ENCODE measurements around the gene NOSTRIN.
"Not testable (repeated sequence)": the region's sequence is repeated elsewhere in the genome, so short reads cannot be mapped to it uniquely, and the experiment has no call there.

NOSTRIN gene

GRCh38 chr2:168790226-168790902, 12.1 kb upstream of the NOSTRIN start:
- DNase-seq = no peak

DNA sequence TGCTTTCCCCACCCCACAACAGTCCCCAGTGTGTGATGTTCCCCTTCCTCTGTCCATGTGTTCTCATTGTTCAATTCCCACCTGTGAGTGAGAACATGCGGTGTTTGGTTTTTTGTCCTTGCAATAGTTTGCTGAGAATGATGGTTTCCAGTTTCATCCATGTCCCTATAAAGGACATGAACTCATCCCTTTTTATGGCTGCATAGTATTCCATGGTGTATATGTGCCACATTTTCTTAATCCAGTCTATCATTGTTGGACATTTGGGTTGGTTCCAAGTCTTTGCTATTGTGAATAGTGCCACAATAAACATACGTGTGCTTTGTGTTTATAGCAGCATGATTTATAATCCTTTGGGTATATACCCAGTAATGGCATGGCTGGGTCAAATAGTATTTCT, 11.3 kb upstream of the NOSTRIN start:
- not testable (repeated sequence) for DNase-seq

GRCh38 chr2:168793596-168793995, 8.8 kb upstream of the NOSTRIN start:
- no peak for DNase-seq

DNA sequence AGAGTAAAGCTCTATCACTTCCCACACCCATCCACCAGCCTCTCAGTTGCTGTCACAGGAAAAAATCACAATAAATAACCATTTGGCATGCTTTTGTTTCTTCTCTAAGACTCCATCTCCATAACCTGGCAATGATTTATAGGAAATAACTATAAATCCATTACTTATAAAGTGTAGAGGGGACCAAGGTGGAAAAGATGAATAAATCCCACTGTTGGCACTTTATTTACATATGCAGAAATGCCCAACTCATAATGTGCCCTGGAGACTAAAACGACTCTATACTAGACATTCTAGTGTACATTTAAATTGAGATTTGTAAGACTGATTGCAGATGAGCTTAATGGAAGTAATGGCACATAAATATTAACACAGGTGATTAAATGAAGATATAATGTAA, 7.5 kb upstream of the NOSTRIN start:
- DNase-seq = no peak

GRCh38 chr2:168796090-168796577, 6.3 kb upstream of the NOSTRIN start:
- no peak for DNase-seq

DNA sequence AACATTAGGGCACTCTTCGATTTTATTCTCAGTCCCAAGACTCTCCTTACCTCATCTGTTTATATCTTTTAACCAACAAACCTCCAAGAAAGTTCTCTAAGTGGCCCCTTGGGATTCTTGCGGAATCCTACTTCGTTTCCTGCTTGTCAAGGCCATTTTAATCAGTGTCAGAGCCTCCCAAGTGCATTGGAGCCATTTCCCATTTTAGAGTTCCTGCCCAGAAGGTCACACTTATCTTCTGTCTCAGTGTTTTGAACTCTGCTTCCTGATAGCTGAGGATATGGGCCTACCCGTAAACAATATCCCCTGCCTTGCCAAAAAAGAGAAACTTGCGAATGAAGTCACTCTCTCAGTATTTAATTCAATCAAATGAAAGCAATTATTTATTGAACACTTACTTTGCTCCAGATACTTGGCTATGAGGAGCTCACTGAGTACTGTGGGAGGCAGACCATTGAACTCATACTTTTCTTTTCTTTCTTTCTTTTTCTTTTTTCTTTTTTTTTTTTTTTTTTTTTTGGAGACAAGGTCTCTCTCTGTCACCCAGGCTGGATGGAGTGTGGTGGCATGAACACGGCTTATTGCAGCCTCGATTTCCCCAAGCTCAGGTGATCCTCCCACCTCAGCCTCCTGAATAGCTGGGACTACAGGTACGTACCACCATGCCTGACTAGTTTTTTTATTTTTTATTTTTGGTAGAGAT, 5.7 kb upstream of the NOSTRIN start:
- DNase-seq = no peak

- DNase-seq = no peak
Observed at GRCh38 chr2:168797286-168797655, 5.2 kb upstream of the NOSTRIN start.

- no peak for DNase-seq
Observed at GRCh38 chr2:168798076-168798887, 4.2 kb upstream of the NOSTRIN start.

- DNase-seq = no peak
Observed at GRCh38 chr2:168798888-168799410, 3.5 kb upstream of the NOSTRIN start.

DNA sequence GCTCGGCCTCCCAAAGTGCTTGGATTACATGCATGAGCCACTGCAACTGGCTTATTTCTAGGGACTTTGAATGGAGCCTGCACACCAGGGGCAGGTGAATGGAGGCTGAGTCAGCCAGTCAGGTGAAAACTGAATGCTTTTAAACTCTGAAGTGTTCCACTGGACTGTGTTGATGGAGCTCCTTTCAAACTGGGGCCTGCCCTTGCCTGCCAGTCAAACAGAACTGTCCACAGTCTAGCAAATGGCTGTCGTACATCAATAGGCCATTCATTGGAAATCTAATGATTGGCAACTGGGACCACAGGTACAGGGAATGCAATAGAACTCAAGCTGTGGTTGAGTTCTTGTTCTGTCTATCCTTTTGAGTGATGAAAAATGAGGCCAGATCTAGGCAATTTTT, 966 bp upstream of the NOSTRIN start:
- no peak for DNase-seq

DNA sequence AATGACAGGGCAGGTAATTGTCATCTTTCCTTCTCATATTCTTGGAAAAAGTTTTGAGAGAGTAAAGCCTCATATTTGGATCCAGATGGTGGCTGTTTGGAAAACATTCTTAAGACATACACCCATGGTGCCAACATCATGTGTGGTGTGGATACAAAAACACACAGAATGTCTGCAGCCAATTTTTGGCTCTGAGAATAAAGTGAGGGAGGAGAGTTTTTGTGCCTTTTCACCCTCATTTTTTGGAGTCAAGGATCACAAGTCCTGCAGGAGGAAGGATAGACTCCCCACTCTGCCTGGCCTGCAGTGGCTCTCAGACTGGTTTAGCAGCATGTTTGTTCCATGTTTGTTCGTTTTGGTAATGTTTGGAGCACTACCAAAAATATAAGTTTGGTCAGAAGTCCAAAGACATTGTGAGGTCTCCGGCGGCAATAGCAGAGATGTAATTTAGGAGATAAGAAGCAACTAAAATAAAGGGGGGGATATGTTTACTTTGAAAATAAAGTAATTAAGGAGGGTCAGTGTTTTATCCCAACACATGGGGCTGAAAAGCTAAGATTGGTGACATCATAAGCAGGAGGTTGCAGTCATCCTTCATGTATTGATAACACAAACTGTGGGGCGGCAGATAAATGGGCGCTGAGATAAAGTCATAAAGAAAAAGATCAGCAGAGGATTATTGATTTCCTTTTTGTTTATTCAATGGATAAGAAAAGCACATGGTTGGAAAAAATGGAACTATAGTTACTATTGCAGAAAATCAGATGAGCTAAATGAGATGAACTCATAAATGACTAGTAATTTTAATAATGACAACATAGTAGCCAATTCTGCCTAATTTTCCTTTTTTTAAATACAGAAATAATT, 655 bp downstream of the NOSTRIN start:
- DNase-seq = no peak

- no peak for DNase-seq
Observed at GRCh38 chr2:168804214-168804613, 1.8 kb downstream of the NOSTRIN start.

- DNase-seq = no peak
Observed at GRCh38 chr2:168805615-168806014, 3.2 kb downstream of the NOSTRIN start.

DNA sequence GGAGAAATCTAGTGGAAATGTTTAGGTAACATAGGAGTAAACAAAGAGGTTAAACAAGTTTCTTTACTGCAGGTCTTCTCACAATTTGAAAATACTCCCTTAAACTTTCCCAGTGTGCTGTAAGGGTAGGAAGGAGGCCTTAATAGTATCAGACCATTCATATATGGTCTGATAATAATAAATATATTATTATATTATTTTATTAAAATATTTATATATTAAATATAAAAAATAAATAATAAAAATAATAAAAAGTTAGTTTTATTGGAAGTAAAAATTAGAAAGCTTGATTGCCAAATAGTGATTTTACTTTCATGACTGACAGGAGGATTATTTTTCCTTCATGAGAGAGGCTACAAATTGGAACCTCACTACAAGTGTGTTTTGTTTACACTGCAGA, 7.1 kb downstream of the NOSTRIN start:
- DNase-seq = no peak

- DNase-seq = no peak
Observed at GRCh38 chr2:168810235-168810634, 7.8 kb downstream of the NOSTRIN start.

- no peak for DNase-seq
Observed at GRCh38 chr2:168811696-168812095, 9.3 kb downstream of the NOSTRIN start.

DNA sequence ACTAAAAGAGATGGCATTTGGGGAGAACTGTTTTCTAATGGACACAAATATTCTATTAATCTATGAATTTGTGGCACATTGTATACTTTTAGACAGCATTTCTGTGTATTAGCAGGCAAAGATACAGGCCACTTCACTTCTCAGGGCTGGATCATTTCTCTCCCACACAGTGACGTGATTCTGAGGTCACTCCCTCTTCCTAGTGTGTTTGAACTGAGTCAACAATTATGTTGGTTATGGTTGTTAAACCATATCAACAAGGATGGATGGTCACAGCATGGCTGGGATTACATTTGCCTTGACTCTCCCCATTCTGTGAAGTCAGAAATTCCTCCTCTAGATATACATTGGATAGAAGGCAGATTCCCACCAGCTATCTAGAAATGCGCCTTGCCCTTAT, 11.6 kb downstream of the NOSTRIN start:
- no peak for DNase-seq

DNA sequence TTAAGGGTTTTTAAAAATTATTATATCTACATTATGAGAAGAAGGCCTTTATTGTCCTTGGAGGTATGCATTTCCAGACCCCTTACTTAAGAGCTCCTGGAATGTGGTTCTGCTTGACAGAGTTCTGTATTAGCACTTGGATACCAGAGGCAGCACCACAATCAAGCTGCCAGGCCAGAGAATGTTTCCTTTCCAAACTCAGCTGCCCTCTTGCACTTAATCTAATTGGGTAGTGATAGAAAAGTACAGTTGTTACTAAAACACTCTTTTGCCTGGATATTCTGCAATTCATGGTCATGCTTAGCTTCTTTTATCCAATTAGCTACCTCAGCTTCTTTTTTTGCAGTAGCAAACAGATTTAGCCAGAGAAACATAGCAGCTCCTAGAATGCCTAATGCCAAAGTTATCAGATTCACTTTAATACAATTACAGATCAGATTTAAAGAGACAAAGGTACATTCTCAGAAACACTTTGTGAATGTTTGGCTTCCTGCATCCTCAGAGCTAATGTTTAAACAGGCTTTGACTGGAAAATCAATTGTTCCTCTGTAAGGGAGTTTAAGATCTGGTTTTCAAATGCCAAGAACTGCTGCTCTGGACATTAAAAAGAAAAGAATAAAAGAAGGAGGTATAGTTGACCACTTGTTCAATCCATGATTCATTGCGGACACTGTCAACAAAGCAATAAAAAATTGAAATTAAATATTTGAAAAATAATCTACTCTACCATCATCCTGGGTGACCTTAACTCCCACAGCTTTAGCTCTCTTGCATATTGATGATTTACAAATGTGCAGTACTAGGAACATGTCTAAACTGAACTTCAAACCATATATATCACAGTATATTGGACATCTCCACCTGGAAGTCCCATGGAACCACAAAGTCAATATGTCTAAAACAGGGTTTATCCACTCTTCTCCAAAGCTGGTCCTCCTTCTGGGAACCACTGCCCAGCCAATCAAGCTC, 12.8 kb downstream of the NOSTRIN start:
- DNase-seq = no peak

DNA sequence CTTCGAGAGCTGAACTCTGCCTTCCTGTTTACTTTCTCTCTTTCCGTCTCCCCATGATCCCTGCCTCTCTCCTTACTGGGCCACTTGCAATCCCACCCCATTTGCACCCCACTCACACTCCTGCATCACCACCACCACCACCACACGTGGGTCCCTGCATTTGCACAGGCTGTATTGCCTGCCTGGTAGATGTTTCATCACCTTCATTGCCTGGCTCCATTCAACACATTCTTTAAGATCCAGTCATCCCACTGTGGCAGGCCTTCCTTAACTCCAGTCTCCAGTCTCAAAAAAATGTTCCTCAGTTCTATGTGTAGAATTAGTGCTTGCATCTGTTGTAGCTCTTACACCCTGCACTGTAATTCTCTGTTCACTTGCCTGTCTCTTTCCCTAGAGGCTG, 13.9 kb downstream of the NOSTRIN start:
- no peak for DNase-seq

GRCh38 chr2:168819050-168819715, 16.7 kb downstream of the NOSTRIN start:
- no peak for DNase-seq
